Uterus (tissue), 2 donors: ENCODE data around the gene CIAO3.

ENCODE experiments used
- POLR2A ChIP-seq, 2 donors: fragments of 450-650 bp; IDR thresholded peaks; one replicate each; pipeline ENCODE4 v1.6.1; 2016; ENCODE audit warnings: antibody characterized with exemption in 2 of 2, mild to moderate bottlenecking in 1 of 2, moderate library complexity in 1 of 2
- TF ChIP-seq, protein P1 (sequence below), 4 experiments: fragments of 200-600 bp in 2 of 4; fragments of 450-650 bp in 2 of 4; sonication (generic) in 2 of 4; IDR thresholded peaks; one replicate each; pipeline ENCODE4 v1.5.1; 2016 to 2019; ENCODE audit warnings: antibody characterized with exemption in 4 of 4, mild to moderate bottlenecking in 2 of 4, moderate library complexity in 1 of 4

DNA sequence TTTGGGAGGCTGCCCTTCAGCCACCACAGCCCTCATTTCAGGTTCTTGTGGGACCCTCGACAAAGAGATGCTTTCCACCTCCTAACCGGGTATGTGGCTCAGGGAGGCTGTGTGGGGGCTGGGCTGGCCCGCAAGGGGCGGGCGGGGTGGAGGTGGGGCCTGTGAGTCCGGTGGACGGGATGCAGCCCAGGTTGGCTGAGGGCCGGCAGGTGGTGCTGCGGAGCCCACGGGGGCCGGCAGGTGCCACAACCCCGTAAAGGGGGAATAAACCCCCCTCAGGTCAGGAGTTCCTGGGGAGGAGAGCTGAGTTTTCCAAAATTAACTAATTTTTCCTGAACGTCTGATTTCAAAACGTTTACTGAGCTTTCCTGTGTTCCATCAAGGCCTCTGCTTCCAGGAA lies 4.9 kb upstream of the CIAO3 start:
- TF ChIP-seq, protein P1, sequence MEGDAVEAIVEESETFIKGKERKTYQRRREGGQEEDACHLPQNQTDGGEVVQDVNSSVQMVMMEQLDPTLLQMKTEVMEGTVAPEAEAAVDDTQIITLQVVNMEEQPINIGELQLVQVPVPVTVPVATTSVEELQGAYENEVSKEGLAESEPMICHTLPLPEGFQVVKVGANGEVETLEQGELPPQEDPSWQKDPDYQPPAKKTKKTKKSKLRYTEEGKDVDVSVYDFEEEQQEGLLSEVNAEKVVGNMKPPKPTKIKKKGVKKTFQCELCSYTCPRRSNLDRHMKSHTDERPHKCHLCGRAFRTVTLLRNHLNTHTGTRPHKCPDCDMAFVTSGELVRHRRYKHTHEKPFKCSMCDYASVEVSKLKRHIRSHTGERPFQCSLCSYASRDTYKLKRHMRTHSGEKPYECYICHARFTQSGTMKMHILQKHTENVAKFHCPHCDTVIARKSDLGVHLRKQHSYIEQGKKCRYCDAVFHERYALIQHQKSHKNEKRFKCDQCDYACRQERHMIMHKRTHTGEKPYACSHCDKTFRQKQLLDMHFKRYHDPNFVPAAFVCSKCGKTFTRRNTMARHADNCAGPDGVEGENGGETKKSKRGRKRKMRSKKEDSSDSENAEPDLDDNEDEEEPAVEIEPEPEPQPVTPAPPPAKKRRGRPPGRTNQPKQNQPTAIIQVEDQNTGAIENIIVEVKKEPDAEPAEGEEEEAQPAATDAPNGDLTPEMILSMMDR (IDR thresholded peaks at IDR 0.05), result no peak
- TF ChIP-seq POLR2A (IDR thresholded peaks at IDR 0.05), result no peak
